AG04450 (cell line): Measurements from ENCODE around the gene PER2. TPM values are rescaled to one million over a fixed set of nuclear protein-coding genes. Genes with fewer than 3 reads are reported as not detected.

Experiments
- CTCF ChIA-PET: fragments of 300-600, 350-600 bp; formaldehyde crosslinking; extraction: SDS; loops from one replicate; lab custom pipeline; 2022; ENCODE audit warnings: antibody characterized with exemption, inconsistent platforms; lab: Charles Lee
- POLR2A ChIA-PET: fragments of 350-600 bp; formaldehyde crosslinking; extraction: SDS; loops from one replicate; lab custom pipeline; 2021; ENCODE audit warnings: antibody characterized with exemption, inconsistent platforms; lab: Yijun Ruan, JAX
- DNase-seq: peaks from one replicate; pipeline ENCODE4 v3.0.0-alpha.2; 2011; ENCODE audit warnings: low read depth, low spot score
- H3K27ac ChIP-seq: one replicate; pipeline ENCODE4 v1.5.1; 2012; ENCODE audit warnings: low read depth, low read length, control low read depth
- H3K27me3 ChIP-seq: one replicate; pipeline ENCODE4 v1.6.0; 2012; ENCODE audit warnings: low read length; ENCODE audit not compliant: control insufficient read depth, insufficient read depth
- H3K4me3 ChIP-seq: 2 replicates; pipeline ENCODE4 v1.5.1; 2011; ENCODE audit warnings: mild to moderate bottlenecking, low read depth, low read length, control low read depth
- H3K9me3 ChIP-seq: 2 replicates; pipeline ENCODE4 v1.5.1; 2012; ENCODE audit warnings: low read length; ENCODE audit not compliant: control insufficient read depth, insufficient read depth
- polyA plus RNA-seq: library from polyadenylated mRNA; depleted of rRNA; stranded (reverse); fragments of >200 nt; gene quantifications from 2 replicates; pipeline ENCODE4 v1.2.3, GENCODE V29; 2011
- TF ChIP-seq, protein P1 (sequence below): IDR thresholded peaks from 2 replicates; pipeline ENCODE4 v1.5.1; 2011; ENCODE audit warnings: low read depth, low read length, control low read depth, inconsistent platforms

Gene PER2
- polyA plus RNA-seq, 1 experiment: 1.9 TPM

DNA sequence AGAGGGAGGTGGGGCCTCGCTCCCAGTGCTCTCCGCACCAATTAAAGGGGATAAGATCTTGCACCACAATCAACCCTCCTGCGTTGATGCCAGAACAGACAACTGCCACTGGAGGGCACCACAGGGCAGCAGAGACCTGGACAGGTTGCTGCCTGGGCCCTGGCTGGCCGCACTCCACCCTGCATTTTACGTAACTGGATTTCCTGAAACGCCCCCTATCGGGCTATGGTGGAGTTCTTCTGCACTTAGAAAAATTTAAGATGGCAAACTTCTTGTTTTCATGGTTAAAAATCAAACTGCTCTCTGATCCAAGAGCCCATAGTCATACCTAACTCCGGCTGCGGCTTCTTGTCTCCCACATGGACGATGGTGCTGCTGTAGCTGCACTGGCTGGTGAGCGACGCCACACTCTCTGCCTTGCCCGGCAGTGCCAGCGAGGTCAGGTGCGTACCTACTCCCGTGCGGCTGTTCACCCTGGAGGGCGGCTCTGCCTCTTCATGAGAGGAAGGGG, 31.8 kb downstream of the PER2 start:
- CTCF ChIA-PET: interaction anchor here (0.5 to 1.6 kb wide), 5 partner anchors 11 to 570 kb away, joined by 3 to 8 read pairs (median 4); no protein-coding TSS in a partner anchor
- Histone ChIP-seq H3K4me3 (no peak overlapping the region), H3K9me3 (no peaks in the 10 kb centered on the region), H3K27me3 (no peaks in the 10 kb centered on the region), H3K27ac (no peak overlapping the region)
- peak; percentile 23 for DNase-seq
- POLR2A ChIA-PET: no interaction called here
- TF ChIP-seq, protein P1, sequence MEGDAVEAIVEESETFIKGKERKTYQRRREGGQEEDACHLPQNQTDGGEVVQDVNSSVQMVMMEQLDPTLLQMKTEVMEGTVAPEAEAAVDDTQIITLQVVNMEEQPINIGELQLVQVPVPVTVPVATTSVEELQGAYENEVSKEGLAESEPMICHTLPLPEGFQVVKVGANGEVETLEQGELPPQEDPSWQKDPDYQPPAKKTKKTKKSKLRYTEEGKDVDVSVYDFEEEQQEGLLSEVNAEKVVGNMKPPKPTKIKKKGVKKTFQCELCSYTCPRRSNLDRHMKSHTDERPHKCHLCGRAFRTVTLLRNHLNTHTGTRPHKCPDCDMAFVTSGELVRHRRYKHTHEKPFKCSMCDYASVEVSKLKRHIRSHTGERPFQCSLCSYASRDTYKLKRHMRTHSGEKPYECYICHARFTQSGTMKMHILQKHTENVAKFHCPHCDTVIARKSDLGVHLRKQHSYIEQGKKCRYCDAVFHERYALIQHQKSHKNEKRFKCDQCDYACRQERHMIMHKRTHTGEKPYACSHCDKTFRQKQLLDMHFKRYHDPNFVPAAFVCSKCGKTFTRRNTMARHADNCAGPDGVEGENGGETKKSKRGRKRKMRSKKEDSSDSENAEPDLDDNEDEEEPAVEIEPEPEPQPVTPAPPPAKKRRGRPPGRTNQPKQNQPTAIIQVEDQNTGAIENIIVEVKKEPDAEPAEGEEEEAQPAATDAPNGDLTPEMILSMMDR: peak; percentile 64

GRCh38 chr2:238256111-238256510, 32.3 kb downstream of the PER2 start:
- CTCF ChIA-PET: interaction anchor here (0.9 to 1.6 kb wide), 3 partner anchors 23 to 332 kb away, joined by 4 to 5 read pairs (median 4); no protein-coding TSS in a partner anchor
- H3K4me3 ChIP-seq: no peak overlapping the region
- H3K27me3 ChIP-seq: no peaks in the 10 kb centered on the region
- no peaks in the 10 kb centered on the region for H3K9me3 ChIP-seq
- TF ChIP-seq, protein P1: no peak
- POLR2A ChIA-PET: no interaction called here
- H3K27ac ChIP-seq: no peak overlapping the region
- no peak for DNase-seq

DNA sequence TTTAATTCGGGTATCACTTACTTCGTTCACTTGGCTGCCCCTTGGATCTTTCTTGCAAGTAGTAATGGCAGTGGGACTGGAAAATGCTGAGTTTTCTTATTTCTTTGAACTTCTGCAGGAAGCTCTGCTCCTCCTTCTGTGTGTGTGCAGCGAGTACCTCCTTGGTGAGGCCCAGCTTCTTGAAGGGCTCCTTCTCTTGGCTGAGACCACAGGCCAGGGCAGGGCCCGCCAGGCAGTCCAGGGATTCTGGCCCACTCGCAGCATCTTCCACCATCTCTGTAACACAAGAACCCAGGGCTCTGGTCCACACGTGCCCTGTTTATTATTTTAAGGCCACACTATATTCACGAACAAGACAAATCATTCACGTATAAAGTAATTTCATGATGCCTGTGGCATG, 32.8 kb downstream of the PER2 start:
- POLR2A ChIA-PET: no interaction called here
- Histone ChIP-seq H3K9me3 (no peaks in the 10 kb centered on the region), H3K27ac (peak overlapping the region; percentile 11), H3K27me3 (no peaks in the 10 kb centered on the region), H3K4me3 (no peak overlapping the region)
- CTCF ChIA-PET: interaction anchor here (0.9 to 1.2 kb wide), 2 partner anchors 23 to 332 kb away, joined by 4 to 5 read pairs; no protein-coding TSS in a partner anchor
- TF ChIP-seq, protein P1: no peak
- DNase-seq: no peak

- CTCF ChIA-PET: interaction anchor here (1.2 to 2.4 kb wide), 2 partner anchors 8 to 331 kb away, joined by 5 to 20 read pairs; no protein-coding TSS in a partner anchor
- no peaks in the 10 kb centered on the region for H3K27me3 ChIP-seq
- TF ChIP-seq, protein P1: no peak
- no peaks in the 10 kb centered on the region for H3K9me3 ChIP-seq
- no peak overlapping the region for H3K4me3 ChIP-seq
- no peak for DNase-seq
- POLR2A ChIA-PET: no interaction called here
- H3K27ac ChIP-seq: no peak overlapping the region
Measured at GRCh38 chr2:238255151-238255551, 33.3 kb downstream of the PER2 start.

- Histone ChIP-seq H3K27me3 (no peaks in the 10 kb centered on the region), H3K27ac (no peak overlapping the region), H3K4me3 (no peak overlapping the region), H3K9me3 (no peaks in the 10 kb centered on the region)
- POLR2A ChIA-PET: no interaction called here
- CTCF ChIA-PET: interaction anchor here (1.6 to 2.4 kb wide), 2 partner anchors 9 to 11 kb away, joined by 4 to 20 read pairs; no protein-coding TSS in a partner anchor
- TF ChIP-seq, protein P1: no peak
- no peak for DNase-seq
Measured at GRCh38 chr2:238254095-238254723, 34.2 kb downstream of the PER2 start.
